Left lung (tissue), 10 donors: ENCODE data around the gene STON1. TPM values are rescaled to one million over a fixed set of nuclear protein-coding genes. Genes with fewer than 3 reads are reported as not detected.

Experiments
- ATAC-seq: fragments of 200-7000 bp; cut with Tn5 transposase; one replicate; pipeline ENCODE4 v1.9.1; 2020; ENCODE audit warnings: moderate library complexity
- DNase-seq, 4 donors: peaks; one replicate each; pipeline ENCODE4 v3.0.0-alpha.2; 2013 to 2020
- H3K27ac ChIP-seq, 2 donors: fragments of 200-600 bp; sonication (generic) in 1 of 2; one replicate each; pipeline versions ENCODE4 v1.5.0 to v1.8.0; 2020 to 2021
- H3K27me3 ChIP-seq, 2 donors: fragments of 200-600 bp; sonication (generic) in 1 of 2; one replicate each; pipeline versions ENCODE4 v1.5.0 to v1.8.0; 2020 to 2021
- H3K36me3 ChIP-seq, 2 donors: fragments of 200-600 bp; sonication (generic) in 1 of 2; one replicate each; pipeline versions ENCODE4 v1.5.0 to v1.8.0; 2020 to 2021
- H3K4me1 ChIP-seq, 2 donors: fragments of 200-600 bp; one replicate each; pipeline ENCODE4 v1.8.0; 2021
- H3K4me3 ChIP-seq, 2 donors: fragments of 200-600 bp; sonication (generic) in 1 of 2; one replicate each; pipeline versions ENCODE4 v1.5.0 to v1.8.0; 2020 to 2021; ENCODE audit warnings: mild to moderate bottlenecking in 1 of 2
- H3K9me3 ChIP-seq, 2 donors: fragments of 200-600 bp; sonication (generic) in 1 of 2; one replicate each; pipeline versions ENCODE4 v1.5.0 to v1.8.0; 2020 to 2021
- CTCF ChIP-seq, 2 donors: fragments of 200-600 bp; sonication (generic) in 1 of 2; IDR thresholded peaks; one replicate each; pipeline versions ENCODE4 v1.5.0 to v1.8.0; 2021; ENCODE audit warnings: antibody characterized with exemption in 2 of 2
- intact Hi-C, 2 donors: fragments of 100-400 bp; cut with DNase I; formaldehyde crosslinking; loops; one replicate each; pipeline versions ENCODE4 v1.11.2 to v1.14.2; 2022
- polyA plus RNA-seq, 6 donors: library from polyadenylated mRNA; unstranded; fragments of 120-200 nt; gene quantifications; one replicate each; pipeline ENCODE4 v1.2.1, GENCODE V29; 2013; ENCODE audit not compliant: insufficient read length in 6 of 6
- total RNA-seq, 2 donors: library from RNA; stranded (reverse); fragmentation: NEBNext Ultra II Directional; extraction: Animal tissue kit (Norgen Biotek cat#: 25700); gene quantifications; one replicate each; pipeline ENCODE4 v1.2.1, GENCODE V29; 2021
- donor health status: DM: no; HTN: yes; CAD: no.
- donor health status: DM: no; HTN: no; CAD: no.

STON1 gene
- total and polyA plus RNA-seq, 8 donors = 12.4 to 24.3 (median 19.2) TPM

- Histone ChIP-seq H3K9me3 (no peaks in the 10 kb centered on the region), H3K4me3 (no peak overlapping the region), H3K4me1 (peaks cover 9 to 31% of the 10 kb centered on the region in 2 donors), H3K27ac (no peak overlapping the region), H3K36me3 (peaks cover 0 to 57% of the 10 kb centered on the region in 2 donors), H3K27me3 (no peaks in the 10 kb centered on the region)
- intact Hi-C loops = no loop called here
- no peak for TF ChIP-seq CTCF (IDR thresholded peaks at IDR 0.05)
- no peak for ATAC-seq
- DNase-seq = peak in 2 of 4 donors; percentile 37 to 54
These were observed 22.8 kb upstream of the STON1 start for GRCh38 chr2:48507111-48507510.

- Histone ChIP-seq H3K4me3 (no peak overlapping the region), H3K36me3 (peaks cover 0 to 71% of the 10 kb centered on the region in 2 donors), H3K27me3 (no peaks in the 10 kb centered on the region), H3K4me1 (peaks cover 9 to 31% of the 10 kb centered on the region in 2 donors), H3K9me3 (no peaks in the 10 kb centered on the region), H3K27ac (peak overlapping the region; percentile 71 to 73)
- ATAC-seq (peak; percentile 78), DNase-seq (peak in 2 of 4 donors; percentile 51 to 72)
- no peak for TF ChIP-seq CTCF (IDR thresholded peaks at IDR 0.05)
- intact Hi-C loops = no loop called here
These were observed 21.4 kb upstream of the STON1 start for GRCh38 chr2:48508461-48509124.

GRCh38 chr2:48510329-48510728 lies 19.6 kb upstream of the STON1 start:
- no peak overlapping the region for H3K4me3 ChIP-seq
- H3K27me3 ChIP-seq = no peaks in the 10 kb centered on the region
- ATAC-seq = no peak
- no peaks in the 10 kb centered on the region for H3K9me3 ChIP-seq
- H3K36me3 ChIP-seq = peaks cover 0 to 79% of the 10 kb centered on the region in 2 donors
- intact Hi-C loops = no loop called here
- no peak for DNase-seq
- peak overlapping the region; percentile 71 to 73 for H3K27ac ChIP-seq
- TF ChIP-seq CTCF (IDR thresholded peaks at IDR 0.05) = no peak
- peaks cover 9 to 31% of the 10 kb centered on the region in 2 donors for H3K4me1 ChIP-seq

GRCh38 chr2:48511849-48512470 lies 18.0 kb upstream of the STON1 start:
- no peak for TF ChIP-seq CTCF (IDR thresholded peaks at IDR 0.05)
- ATAC-seq (no peak), DNase-seq (peak in 2 of 4 donors; percentile 20 to 24)
- Histone ChIP-seq H3K27me3 (no peaks in the 10 kb centered on the region), H3K27ac (no peak overlapping the region), H3K4me3 (no peak overlapping the region), H3K36me3 (peaks cover 0 to 79% of the 10 kb centered on the region in 2 donors), H3K4me1 (peaks cover 12 to 31% of the 10 kb centered on the region in 2 donors), H3K9me3 (no peaks in the 10 kb centered on the region)
- intact Hi-C loops = no loop called here

- intact Hi-C loops = no loop called here
- Histone ChIP-seq H3K27ac (no peak overlapping the region), H3K4me1 (peaks cover 12 to 31% of the 10 kb centered on the region in 2 donors), H3K27me3 (no peaks in the 10 kb centered on the region), H3K36me3 (peaks cover 0 to 79% of the 10 kb centered on the region in 2 donors), H3K9me3 (no peaks in the 10 kb centered on the region), H3K4me3 (no peak overlapping the region)
- ATAC-seq (no peak), DNase-seq (no peak)
- TF ChIP-seq CTCF (IDR thresholded peaks at IDR 0.05) = no peak
These were observed 17.4 kb upstream of the STON1 start for GRCh38 chr2:48512571-48512970.
